Liver (tissue), 3 donors: ENCODE data around the gene KRT14.

Source experiments
- CTCF ChIP-seq: fragments of 150-350 bp; IDR thresholded peaks from 2 replicates; pipeline ENCODE4 v1.5.1; 2017; ENCODE audit warnings: improper control_type of control experiment, low read depth, low read length; ENCODE audit not compliant: missing input control
- EGR1 ChIP-seq, 2 donors: IDR thresholded peaks; 2 replicates each; pipeline ENCODE4 v1.6.1; 2016 to 2018; ENCODE audit warnings: antibody characterized with exemption in 2 of 2, low read depth in 2 of 2
- donor health status: healthy.
- donor health status: healthy.

- no peak for TF ChIP-seq EGR1 (IDR thresholded peaks at IDR 0.05; ENCODE audit: low read depth in 2 of 2)
- no peak for TF ChIP-seq CTCF
These were observed 6.5 kb downstream of the KRT14 start for GRCh38 chr17:41580244-41580575.
